GM04504 (cell line): ENCODE measurements around the gene PCDH19.

ENCODE experiments used
- DNase-seq: peaks from one replicate; pipeline ENCODE4 v3.0.0-alpha.2; 2012; ENCODE audit warnings: low read depth

The PCDH19 gene

GRCh38 chrX:100405424-100405823, 4.6 kb downstream of the PCDH19 start:
- no peak for DNase-seq

GRCh38 chrX:100404851-100405250, 5.2 kb downstream of the PCDH19 start:
- no peak for DNase-seq

DNA sequence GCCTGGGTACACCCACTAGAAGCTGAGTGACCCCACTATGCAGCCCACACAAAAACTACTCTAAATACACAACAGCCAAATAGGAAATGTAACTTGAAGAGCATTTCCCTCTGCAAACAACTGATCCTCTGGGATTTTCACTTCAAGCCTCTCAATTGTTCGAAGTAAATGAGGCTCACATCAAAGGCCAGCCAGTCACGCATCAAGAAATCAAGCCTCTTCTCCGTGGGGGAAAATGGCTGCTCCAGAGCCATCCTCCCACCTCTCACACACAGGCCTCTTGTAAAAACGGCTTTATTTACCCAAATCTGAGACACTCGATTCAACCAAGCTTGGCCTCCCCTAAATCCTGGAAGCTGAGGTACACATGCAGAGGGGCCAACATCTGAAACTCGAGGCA, 14.3 kb downstream of the PCDH19 start:
- no peak for DNase-seq

GRCh38 chrX:100381619-100382018, 28.5 kb downstream of the PCDH19 start:
- no peak for DNase-seq

DNA sequence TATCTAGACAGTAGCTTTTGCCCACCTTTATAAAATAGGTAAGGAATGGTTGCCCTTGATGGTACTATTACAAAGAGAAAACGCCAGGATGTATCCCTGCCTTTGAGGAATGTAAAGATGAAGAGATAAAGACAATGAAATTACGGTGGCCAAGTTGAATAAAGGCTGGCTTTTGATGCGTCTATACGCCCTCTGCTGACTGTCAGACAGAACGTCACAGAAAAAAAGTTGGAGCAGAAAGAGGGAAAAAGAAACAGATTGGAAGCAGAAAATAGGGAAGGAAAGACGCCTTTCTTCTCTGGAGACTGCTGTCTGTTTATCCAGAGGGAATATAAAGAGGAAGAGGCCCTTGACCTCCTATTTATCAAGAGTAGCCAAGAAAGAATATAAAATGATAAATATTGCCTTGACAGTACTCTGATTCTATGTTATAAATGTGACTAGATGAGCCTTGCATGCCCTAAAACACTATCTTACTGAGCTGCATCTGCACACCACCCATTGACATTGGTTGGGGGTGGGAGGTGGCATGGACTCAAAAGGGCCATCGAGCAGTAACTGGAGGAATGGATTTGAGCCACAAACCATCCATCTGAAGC, 30.6 kb downstream of the PCDH19 start:
- no peak for DNase-seq

- DNase-seq: no peak
These were observed 32.2 kb downstream of the PCDH19 start for GRCh38 chrX:100377826-100378225.

DNA sequence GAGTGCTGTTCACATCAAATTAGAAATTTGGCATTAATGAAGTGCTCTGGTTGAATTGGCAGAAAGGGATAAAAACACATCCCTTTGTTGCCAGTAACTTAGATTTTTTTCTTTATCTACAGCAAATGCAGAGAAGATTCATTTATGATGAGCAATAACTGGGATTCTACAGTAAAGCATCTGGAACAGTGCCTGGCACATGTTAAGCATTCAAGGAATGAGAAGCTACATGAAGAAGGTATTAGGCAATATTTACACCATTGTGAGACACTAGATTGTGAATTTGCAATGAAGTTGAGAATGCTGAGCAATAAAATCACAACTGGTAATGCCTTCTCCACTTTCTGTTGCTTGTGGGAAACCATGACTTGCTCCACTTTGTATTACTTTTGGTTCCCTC, 33.5 kb downstream of the PCDH19 start:
- DNase-seq: peak; percentile 43

DNA sequence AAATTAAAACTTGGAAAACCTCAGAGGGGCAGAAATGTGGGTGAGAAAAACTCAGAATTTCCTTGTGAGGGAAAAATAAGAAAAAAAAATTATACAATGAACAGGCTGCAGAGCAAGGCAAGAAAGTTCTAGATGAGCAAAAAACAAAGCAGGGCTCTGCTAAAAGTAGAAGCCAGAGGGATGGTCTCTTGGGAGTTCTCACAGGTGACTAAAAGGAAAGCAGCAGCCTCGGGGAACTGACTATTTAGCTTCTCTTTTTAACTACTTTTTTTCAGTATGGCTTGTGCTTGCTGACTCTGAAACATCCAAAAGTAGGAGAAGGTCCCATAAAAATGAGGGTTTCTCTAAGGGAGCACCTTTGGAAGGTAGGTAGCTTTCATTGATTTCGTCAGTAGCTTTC, 36.4 kb downstream of the PCDH19 start:
- no peak for DNase-seq

GRCh38 chrX:100368167-100368566, 41.9 kb downstream of the PCDH19 start:
- DNase-seq: no peak

DNA sequence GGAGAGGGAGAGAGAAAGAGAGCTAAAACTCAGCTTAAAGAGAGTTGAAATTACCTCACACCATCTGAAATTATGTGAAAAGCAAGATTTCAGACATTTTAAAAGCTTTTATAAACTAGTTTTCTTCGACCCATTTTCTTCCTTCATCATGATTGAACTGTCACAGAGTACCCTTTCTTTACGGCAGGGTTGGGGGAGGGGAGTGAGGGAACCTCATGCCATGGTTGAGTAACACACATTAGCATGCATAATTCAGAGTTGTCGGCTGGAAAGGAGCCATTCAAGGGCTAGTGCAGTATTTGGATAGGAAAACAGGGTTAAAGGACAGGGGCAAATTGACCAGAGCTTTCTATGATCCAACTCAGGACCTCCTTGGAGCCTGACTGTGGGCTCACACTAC, 46.2 kb downstream of the PCDH19 start:
- DNase-seq: no peak

- no peak for DNase-seq
These were observed 51.3 kb downstream of the PCDH19 start for GRCh38 chrX:100358766-100359165.

- no peak for DNase-seq
These were observed 53.6 kb downstream of the PCDH19 start for GRCh38 chrX:100356351-100356896.

DNA sequence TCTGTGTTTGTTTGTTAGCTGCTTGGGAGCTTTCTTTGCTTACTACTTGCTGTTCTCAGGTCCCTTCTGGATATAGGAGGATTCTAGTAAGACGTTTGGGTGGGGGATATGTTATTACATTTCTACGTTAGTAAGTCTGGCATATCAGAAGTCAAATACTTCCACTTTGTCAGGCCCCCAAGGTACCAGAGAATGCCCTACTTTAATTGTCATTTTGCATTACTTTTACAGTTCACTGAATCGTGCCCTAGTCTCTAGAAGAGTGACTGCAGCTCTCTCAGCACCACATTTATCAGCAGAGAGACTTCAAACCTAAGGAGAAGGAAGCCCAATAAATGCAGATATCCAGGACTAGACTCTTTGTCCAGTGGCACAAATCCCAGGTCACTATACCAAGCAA, 54.4 kb downstream of the PCDH19 start:
- no peak for DNase-seq

DNA sequence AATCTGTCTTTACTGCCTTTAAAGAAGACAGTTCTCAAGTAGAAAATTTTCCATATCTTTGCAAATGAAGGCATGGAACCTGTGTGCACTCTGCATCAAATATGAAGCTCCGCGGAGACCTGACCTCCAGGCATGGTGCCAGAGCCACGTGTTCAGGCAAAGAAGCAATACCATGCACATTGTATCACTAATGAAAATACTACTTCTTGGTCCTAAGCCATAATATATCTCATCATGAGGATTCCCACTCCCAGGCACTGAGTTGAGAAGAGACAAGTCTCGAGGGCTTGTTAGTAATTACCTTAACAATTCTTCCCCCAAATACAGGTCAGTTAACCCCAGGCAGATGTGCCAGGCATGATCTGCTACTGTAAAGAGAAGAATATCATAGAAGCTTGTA, 56.7 kb downstream of the PCDH19 start:
- no peak for DNase-seq

DNA sequence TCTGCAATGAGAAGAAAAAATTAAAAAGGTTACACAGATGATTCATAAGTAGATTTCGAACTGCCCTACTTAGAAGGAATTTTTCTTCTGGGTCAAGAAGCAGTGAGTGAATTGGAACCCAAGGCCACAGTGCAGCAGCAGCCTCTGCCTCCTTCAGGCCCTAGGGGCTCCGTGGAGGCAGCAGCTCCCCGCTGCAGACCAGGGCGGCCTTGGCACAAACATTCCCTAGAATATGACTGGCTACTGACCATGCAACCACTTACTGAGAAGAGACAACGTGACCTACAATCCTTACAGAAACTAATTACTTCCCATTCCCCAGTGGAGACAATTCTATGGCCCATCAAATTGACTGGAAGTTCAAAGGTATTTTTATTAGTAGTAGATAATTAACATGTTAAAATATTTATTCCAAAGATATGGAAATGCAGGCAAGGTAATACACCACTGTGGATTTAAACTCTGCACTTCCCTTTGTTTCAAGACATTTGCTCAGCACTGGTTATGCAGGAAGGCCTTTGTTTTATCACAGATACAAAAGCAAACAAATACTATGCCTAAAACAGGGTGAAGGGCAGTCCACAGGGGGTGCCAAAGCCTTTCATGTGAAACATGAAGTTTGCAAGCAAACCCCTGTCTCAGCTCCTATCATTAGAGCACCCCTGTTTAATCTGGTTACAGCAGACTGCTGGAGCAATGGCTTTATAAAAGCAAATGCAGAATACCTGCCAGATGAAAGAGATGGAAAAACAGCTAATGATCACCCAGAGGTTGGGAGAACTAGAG, 59.2 kb downstream of the PCDH19 start:
- no peak for DNase-seq

DNA sequence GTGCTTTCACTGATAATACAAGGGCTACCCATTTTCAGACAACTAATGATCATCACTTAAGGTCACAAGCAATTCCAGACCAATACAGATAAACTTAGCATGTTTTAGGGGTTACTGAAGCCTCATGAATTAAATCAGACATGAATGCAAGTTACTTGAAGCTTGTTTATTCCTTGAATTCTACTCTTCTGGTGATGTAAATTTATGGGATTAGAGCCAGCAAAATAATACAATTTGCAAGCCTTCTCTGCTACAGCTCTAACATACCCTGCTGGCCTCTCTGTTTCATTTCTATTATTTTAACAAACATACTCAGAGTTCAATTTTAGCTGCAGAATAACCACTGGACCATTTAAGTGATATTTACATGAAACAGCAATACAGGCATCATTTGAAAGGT, 60.7 kb downstream of the PCDH19 start:
- no peak for DNase-seq

GRCh38 chrX:100341142-100341510, 68.9 kb downstream of the PCDH19 start:
- DNase-seq: no peak

DNA sequence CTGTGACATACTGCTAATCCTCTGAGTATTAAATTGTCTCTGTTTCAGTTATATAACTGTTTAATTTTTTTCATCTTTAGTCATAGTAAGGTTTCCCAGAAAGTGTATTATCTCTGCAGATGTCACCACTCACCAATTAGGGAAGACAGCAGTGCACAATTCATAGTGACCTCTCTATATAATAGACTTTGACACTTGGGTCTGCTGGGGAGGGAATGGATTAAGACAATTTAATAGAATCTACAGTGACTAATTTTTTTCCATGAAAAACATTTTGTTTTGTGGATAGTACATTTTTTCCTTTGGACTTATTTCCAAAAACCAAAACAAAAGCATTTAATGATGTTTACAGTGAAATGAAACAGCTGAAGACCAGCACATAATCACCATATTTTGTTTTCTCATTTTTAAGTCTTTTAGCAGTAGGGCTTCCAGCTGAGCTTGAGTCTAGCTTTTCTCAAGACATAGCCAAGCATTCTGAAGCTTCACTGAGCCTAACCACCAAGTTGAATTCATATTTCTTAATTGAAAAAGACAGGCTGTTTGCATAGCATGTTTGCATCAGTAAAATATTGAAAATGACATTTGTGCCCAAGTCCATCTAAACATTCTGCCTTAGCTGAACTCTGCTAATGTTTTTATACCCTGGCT, 69.5 kb downstream of the PCDH19 start:
- no peak for DNase-seq

DNA sequence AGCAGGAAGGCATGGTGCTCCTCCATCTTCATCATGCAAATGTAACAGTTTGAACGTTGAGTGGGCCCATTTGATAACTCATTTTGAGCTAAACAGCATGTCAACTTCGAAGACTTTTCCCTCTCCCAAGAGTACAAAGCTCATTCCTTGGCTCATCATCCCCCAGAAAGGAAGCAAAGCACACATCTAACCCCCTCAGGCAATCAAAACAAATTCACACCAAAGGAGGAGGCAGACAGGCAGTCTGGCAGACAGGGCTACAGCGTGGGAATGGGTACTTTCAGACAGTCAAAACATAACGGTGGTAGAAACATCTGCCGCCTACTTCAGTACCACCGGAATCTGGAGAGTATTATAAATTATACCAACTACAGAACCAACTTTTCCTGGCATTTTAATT, 81.7 kb downstream of the PCDH19 start:
- no peak for DNase-seq

- DNase-seq: no peak
These were observed 90.4 kb downstream of the PCDH19 start for GRCh38 chrX:100319716-100320115.

DNA sequence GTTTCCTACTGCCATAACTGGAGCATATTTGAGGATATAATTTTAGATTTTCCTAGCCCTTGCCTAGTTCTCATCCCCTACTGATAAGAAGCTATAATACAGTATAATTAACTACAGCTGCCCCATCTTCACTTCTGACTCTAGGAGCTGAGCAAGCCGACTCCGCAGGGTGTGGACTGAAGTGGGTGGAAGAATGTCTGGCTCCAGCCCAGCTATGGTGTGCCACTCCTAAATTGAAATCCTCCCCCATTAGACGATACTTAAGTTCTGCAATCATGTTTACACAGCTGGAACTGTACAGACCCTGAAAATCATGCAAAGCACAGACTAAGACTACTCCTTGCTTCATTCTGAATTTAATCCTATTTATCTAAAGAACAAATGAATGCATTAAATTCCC, 93.1 kb downstream of the PCDH19 start:
- DNase-seq: no peak

DNA sequence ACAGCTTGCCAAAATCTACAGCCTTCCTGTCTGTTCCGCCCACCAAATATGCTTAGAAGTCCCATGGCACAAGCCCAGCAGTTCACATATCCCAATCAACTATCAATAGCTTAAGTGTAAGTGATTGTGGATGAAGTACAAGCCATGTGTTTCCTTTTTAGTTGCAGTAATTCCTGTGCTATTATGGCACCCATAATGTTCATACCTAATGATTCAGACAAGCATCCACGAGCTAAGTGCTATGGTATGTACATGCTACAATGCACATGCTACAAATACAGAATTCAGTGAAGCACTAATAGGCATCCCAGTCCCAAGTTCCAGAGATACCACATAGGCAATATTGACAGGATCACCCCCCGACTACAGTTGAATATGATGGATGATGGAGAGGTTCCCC, 94.5 kb downstream of the PCDH19 start:
- no peak for DNase-seq

GRCh38 chrX:100299559-100299958, 110.5 kb downstream of the PCDH19 start:
- DNase-seq: no peak
